GM19099 (cell line): ENCODE data around the gene DPT.

Source experiments
- POLR2A ChIP-seq: IDR thresholded peaks from 3 replicates; pipeline ENCODE4 v1.6.1; 2011; ENCODE audit warnings: low read depth; ENCODE audit not compliant: insufficient read length; ENCODE audit errors: extremely low read depth

DPT gene

GRCh38 chr1:168752171-168752832 is 23.3 kb upstream of the DPT start:
- TF ChIP-seq POLR2A = no peak

- TF ChIP-seq POLR2A = no peak
Observed at GRCh38 chr1:168751195-168751650, 22.2 kb upstream of the DPT start.

GRCh38 chr1:168742994-168743650 is 14.1 kb upstream of the DPT start:
- no peak for TF ChIP-seq POLR2A

GRCh38 chr1:168742386-168742785 is 13.4 kb upstream of the DPT start:
- no peak for TF ChIP-seq POLR2A

GRCh38 chr1:168739908-168740307 is 10.9 kb upstream of the DPT start:
- no peak for TF ChIP-seq POLR2A

GRCh38 chr1:168736520-168736919 is 7.5 kb upstream of the DPT start:
- no peak for TF ChIP-seq POLR2A

GRCh38 chr1:168735974-168736373 is 7.0 kb upstream of the DPT start:
- TF ChIP-seq POLR2A = no peak

GRCh38 chr1:168734946-168735345 is 5.9 kb upstream of the DPT start:
- TF ChIP-seq POLR2A = no peak

GRCh38 chr1:168734271-168734670 is 5.3 kb upstream of the DPT start:
- no peak for TF ChIP-seq POLR2A

GRCh38 chr1:168733241-168733640 is 4.2 kb upstream of the DPT start:
- TF ChIP-seq POLR2A = no peak

GRCh38 chr1:168732736-168733135 is 3.7 kb upstream of the DPT start:
- no peak for TF ChIP-seq POLR2A

- TF ChIP-seq POLR2A = no peak
Observed at GRCh38 chr1:168731244-168731953, 2.4 kb upstream of the DPT start.

- no peak for TF ChIP-seq POLR2A
Observed at GRCh38 chr1:168729405-168729802, 398 bp upstream of the DPT start.

- TF ChIP-seq POLR2A = no peak
Observed at GRCh38 chr1:168726719-168727118, 2.3 kb downstream of the DPT start.

- TF ChIP-seq POLR2A = no peak
Observed at GRCh38 chr1:168726281-168726680, 2.7 kb downstream of the DPT start.

- no peak for TF ChIP-seq POLR2A
Observed at GRCh38 chr1:168725831-168726230, 3.2 kb downstream of the DPT start.
